WI38 (cell line): ENCODE data around the gene PRM1.

Experiments used
- H3K4me3 ChIP-seq: 2 replicates; pipeline ENCODE4 v1.5.1; 2011; ENCODE audit warnings: low read depth, mild to moderate bottlenecking, control low read depth, low read length
- CTCF ChIP-seq: IDR thresholded peaks from 2 replicates; pipeline ENCODE4 v1.5.1; 2012; ENCODE audit warnings: low read depth, mild to moderate bottlenecking, control low read depth, low read length

PRM1 gene

GRCh38 chr16:11262915-11263314, 18.2 kb downstream of the PRM1 start:
- no peak overlapping the region for H3K4me3 ChIP-seq
- no peak for TF ChIP-seq CTCF

DNA sequence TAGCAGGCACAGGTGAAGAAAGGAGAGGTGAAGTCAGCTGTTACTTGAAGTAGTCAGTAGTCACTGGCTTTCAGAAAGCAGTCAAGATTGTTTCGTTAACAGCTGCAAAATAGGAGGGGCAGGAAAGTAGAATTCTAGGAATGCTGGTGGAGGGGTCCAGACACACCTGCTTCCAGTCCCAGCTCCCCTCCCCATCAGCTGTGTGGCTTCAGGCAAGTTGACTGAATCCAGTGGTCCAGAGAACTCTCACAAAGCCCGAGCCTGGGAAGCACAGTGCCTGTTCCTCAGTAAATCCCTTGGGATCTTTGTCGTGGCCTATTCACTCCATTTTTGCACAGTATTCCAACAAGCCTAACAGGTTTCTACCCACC, 20.5 kb downstream of the PRM1 start:
- no peak overlapping the region for H3K4me3 ChIP-seq
- TF ChIP-seq CTCF: no peak

DNA sequence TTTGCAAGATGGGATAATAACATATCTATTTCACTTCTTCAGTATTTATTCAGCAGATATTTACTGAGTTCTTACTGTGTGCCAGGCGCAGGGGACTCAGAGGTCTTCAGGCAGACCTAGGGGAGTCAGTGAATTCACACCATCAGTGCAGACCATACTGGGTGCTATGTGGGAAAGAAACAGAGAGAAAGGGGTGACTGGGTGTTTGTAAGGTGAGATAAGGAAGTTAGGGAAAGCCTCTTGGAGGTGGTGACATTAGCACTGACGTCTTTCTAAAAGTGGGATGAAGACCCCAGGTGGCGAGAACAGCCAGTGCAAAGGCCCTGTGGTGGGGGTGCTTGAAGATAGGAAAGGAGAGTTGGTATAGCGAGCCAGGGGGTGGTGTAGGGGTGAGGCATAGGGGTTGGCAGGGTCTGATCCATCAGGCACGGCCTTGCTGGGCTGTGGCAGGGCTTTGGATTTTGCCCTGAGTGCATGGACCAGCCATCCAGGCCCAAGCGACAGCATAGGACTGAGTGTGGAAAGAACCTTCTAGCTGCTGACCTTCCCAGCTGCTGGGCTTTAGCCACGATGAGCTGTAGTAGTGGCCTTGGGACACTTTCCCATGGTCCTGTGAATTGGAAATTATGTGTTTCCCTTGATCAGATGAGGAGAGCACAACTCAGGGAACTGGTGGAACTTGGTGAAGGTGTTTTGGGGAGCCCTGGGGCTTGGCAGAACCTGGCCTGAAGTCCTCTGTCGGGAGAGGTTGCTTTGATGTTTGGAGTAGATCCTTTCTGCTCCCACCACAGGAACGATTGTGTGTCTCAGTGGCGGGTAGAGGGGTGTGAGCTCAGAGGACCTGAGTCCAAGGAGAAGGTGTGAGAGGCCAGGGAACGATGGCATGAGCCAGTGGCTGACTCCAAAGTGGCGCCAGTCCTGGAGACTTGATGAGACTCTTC, 21.2 kb downstream of the PRM1 start:
- no peak for TF ChIP-seq CTCF
- H3K4me3 ChIP-seq: no peak overlapping the region

GRCh38 chr16:11258553-11259492, 22.3 kb downstream of the PRM1 start:
- no peak for TF ChIP-seq CTCF
- no peak overlapping the region for H3K4me3 ChIP-seq

DNA sequence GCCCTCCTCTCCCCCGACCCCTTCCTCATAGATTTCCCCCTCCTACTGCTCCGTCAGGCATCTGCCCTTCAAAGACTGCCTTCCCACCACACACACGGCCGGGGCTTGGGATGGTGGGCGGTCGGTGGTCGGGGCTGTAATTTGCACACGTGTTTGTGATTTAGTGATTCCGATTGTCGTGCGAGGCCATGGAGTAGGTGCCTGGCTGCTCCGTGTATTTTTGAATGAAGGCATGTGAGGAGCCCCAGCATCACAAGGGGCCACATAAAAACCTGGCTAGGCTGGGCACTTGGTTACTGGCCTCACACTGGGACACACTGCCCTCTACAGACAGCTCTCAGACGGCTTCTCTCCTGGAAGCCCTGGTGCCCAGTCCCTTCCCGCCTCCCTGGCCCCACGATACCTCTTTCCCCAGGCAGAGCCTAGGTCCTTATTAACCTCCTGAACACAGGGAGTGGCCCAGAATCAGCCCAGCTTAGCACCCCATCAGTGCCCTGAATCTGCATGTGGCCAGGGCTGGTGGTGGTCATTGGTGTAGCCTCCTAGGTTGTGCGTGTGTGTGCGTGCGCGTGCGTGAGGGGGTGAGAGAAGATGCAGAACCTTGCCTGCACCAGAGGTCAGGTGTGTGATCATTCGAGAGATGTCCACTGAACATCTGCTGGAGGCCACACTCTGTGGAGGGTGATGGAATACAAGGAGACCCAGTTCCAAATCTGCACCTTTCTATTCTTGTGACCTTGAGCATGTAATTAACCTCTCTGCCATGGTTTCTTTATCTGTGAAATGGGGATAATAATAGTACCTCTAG, 23.8 kb downstream of the PRM1 start:
- TF ChIP-seq CTCF: peak; percentile 78
- peak overlapping the region; percentile 67 for H3K4me3 ChIP-seq

DNA sequence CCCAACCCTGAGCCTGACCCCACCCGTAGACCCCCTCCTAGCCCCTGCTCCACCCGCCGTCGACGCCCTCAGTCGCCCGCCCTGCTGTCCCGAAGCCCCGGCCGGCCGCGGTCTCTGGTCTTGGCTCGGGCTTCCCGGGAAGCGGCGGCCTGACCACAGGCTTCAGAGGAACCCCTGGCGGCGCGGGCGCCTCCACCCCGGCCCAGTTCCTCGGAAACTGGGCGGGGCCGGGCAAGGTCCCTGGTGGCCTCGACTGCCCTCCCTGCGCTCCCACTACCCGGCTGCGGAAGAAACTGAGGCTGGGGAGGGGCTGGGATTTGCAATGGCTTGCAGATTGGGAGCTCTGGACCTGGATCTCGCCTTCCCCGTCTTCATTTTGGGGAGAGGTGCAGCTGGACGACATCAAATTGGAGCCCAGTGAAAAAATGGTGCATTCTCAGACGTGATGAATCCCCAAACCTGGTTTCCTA, 24.4 kb downstream of the PRM1 start:
- no peak for TF ChIP-seq CTCF
- H3K4me3 ChIP-seq: peak overlapping the region; percentile 67
